Coronary artery (tissue), 2 donors: Measurements from ENCODE around the gene CRNKL1.

Experiments
- DNase-seq: peaks from one replicate; pipeline ENCODE4 v3.0.0-alpha.2; 2017; ENCODE audit warnings: low spot score
- H3K27ac ChIP-seq, 2 donors: fragments of 200-600 bp; sonication (generic); one replicate each; pipeline ENCODE4 v1.5.1; 2016 to 2019
- H3K4me3 ChIP-seq: fragments of 200-600 bp; sonication (generic); 2 replicates; pipeline ENCODE4 v1.5.1; 2016; ENCODE audit warnings: mild to moderate bottlenecking, moderate library complexity
- TF ChIP-seq, protein P1 (sequence below): fragments of 200-600 bp; sonication (generic); IDR thresholded peaks from one replicate; pipeline ENCODE4 v1.5.1; 2019; ENCODE audit warnings: antibody characterized with exemption

CRNKL1 gene

GRCh38 chr20:20063941-20064702 lies 11.9 kb upstream of the CRNKL1 start:
- no peak for DNase-seq
- no peak overlapping the region for H3K27ac ChIP-seq
- TF ChIP-seq, protein P1, sequence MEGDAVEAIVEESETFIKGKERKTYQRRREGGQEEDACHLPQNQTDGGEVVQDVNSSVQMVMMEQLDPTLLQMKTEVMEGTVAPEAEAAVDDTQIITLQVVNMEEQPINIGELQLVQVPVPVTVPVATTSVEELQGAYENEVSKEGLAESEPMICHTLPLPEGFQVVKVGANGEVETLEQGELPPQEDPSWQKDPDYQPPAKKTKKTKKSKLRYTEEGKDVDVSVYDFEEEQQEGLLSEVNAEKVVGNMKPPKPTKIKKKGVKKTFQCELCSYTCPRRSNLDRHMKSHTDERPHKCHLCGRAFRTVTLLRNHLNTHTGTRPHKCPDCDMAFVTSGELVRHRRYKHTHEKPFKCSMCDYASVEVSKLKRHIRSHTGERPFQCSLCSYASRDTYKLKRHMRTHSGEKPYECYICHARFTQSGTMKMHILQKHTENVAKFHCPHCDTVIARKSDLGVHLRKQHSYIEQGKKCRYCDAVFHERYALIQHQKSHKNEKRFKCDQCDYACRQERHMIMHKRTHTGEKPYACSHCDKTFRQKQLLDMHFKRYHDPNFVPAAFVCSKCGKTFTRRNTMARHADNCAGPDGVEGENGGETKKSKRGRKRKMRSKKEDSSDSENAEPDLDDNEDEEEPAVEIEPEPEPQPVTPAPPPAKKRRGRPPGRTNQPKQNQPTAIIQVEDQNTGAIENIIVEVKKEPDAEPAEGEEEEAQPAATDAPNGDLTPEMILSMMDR, result no peak
- no peak overlapping the region for H3K4me3 ChIP-seq

- DNase-seq, result no peak
- H3K4me3 ChIP-seq, result no peak overlapping the region
- no peak overlapping the region for H3K27ac ChIP-seq
- TF ChIP-seq, protein P1, result no peak
Observed at GRCh38 chr20:20060234-20060998, 8.2 kb upstream of the CRNKL1 start.

GRCh38 chr20:20051767-20052073 lies 546 bp downstream of the CRNKL1 start:
- Histone ChIP-seq H3K4me3 (peak overlapping the region; percentile 86), H3K27ac (peak overlapping the region; percentile 67 to 85)
- DNase-seq, result no peak
- TF ChIP-seq, protein P1, result no peak

- Histone ChIP-seq H3K4me3 (no peak overlapping the region), H3K27ac (no peak overlapping the region)
- TF ChIP-seq, protein P1, result no peak
- no peak for DNase-seq
Observed at GRCh38 chr20:20039752-20040387, 12.4 kb downstream of the CRNKL1 start.

DNA sequence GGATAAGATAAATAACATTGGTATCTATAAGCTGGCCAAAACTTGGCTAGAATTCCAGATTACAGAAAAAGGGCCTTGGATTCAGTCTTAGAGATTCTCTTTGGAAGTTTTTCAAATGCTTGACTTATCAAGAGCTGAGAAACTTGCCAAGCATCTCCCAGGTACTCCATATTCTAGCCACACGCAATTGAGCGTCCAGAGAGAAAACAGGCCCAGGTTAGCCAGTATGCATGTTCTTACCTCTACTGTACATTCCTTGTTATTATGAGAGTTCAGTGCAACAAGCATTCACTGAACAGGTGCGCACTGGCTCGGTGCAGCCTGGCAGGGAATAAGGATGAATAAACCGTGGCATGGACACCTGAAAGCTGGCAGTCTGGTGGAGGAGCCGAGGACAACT lies 13.7 kb downstream of the CRNKL1 start:
- Histone ChIP-seq H3K27ac (no peak overlapping the region), H3K4me3 (no peak overlapping the region)
- DNase-seq, result no peak
- TF ChIP-seq, protein P1, result no peak

DNA sequence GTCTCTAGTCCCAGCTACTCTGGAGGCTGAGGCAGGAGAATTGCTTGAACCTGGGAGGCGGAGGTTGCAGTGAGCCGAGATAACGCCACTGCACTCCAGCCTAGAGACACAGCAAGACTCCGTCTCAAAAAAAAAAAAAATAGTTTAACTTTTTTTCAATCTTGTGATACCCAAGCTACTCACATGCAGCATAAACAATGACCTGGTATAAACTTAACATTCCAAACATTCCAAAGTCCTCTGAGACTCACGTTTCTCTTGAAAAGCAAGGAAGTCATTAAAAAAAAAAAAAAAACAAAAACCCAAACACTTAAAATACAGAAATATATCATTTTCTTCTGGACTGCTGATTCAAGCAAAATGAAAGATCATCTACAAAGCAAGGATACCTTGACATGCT lies 14.3 kb downstream of the CRNKL1 start:
- Histone ChIP-seq H3K27ac (no peak overlapping the region), H3K4me3 (no peak overlapping the region)
- TF ChIP-seq, protein P1, result no peak
- DNase-seq, result no peak
